ENCODE measurements around the gene SCUBE2.
"Not testable (repeated sequence)": the region's sequence is repeated elsewhere in the genome, so short reads cannot be mapped to it uniquely, and the experiment has no call there.

DNA sequence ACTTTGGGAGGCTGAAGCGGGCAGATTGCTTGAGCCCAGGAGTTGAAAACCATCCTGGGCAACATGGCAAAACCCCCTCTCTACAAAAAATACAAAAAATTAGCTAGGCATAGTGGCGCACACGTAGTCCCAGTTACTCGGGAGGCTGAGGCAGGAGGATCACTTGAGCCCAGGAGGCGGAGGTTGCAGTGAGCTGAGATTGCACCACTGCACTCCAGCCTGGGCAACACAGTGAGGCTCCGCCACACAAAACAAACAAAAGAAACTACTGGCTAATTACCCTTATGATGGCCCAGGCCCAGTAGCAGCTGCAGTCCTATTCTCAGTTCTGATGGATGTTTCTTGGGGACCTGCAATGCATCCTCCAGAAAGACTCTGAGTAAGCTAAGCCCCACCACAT lies 104.6 kb downstream of the SCUBE2 start:
- not testable (repeated sequence) for TF ChIP-seq POLR2A (IDR thresholded peaks at IDR 0.05; ENCODE audit: low read depth, low read length); TAF1 (IDR thresholded peaks at IDR 0.05; ENCODE audit: low read depth, low read length); PAX5 (IDR thresholded peaks at IDR 0.05; ENCODE audit: insufficient read depth, low read length, severe bottlenecking); POLR2AphosphoS5 (IDR thresholded peaks at IDR 0.05; ENCODE audit: low read depth, low read length)

Data from GM12891 (cell line).